Hematopoietic multipotent progenitor cell treated with erythropoietin and hydrocortisone succinate and interleukin-3 and kit ligand, for 15 days (in vitro differentiated cells): ENCODE measurements around the gene DNER.
"Not testable (repeated sequence)": the region's sequence is repeated elsewhere in the genome, so short reads cannot be mapped to it uniquely, and the experiment has no call there.

Experiments used
- DNase-seq: peaks from one replicate; pipeline ENCODE4 v3.0.0-alpha.2; 2015; ENCODE audit warnings: low spot score

DNER gene

GRCh38 chr2:229563388-229563787 is 151.0 kb downstream of the DNER start:
- no peak for DNase-seq

DNA sequence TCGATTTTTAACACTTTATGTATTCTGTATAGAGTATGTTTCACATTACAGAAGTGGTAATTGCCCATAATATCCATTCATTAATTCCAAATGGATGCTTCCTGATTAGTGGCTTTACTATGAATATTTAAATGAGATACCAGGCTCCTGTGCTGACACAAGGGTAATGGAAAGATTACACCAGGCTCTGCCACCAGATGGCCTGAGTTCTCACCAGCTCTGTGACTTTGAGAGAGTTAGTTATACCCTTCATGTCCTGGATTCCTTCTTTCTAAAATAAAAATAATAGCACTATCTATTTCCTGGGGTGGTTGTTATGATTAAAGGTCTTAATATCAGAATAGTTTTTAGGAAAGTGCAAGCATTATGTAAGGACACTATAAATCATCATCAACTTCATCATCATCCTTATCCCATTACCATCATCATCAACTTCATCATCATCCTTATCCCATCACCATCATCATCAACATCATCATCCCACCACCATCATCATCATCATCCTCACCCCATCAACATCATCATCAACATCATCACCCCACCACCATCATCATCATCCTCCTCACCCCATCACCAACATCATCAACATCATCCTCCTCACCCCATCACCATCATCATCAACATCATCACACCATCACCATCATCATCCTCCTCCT is 151.8 kb downstream of the DNER start:
- no peak for DNase-seq

DNA sequence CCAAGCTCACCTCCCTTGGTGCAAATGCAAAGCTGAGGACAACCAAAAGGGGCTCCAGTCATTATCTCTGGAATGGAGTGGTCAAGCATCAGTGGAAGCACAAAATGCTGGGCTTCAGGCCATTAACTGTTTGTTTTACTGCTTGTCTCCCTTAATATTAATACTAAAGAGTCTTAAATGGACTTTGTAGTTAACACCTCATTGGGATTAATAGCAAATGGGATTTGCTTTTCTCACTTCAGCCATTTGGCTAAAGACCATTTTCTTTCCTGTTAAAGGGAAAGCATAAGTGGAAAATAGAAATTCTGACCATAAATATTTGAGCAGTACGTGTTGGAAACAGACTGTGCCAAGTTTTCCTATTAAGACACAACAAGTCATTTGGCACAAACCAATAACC is 154.4 kb downstream of the DNER start:
- no peak for DNase-seq

GRCh38 chr2:229553091-229553490 is 161.3 kb downstream of the DNER start:
- DNase-seq, result no peak

DNA sequence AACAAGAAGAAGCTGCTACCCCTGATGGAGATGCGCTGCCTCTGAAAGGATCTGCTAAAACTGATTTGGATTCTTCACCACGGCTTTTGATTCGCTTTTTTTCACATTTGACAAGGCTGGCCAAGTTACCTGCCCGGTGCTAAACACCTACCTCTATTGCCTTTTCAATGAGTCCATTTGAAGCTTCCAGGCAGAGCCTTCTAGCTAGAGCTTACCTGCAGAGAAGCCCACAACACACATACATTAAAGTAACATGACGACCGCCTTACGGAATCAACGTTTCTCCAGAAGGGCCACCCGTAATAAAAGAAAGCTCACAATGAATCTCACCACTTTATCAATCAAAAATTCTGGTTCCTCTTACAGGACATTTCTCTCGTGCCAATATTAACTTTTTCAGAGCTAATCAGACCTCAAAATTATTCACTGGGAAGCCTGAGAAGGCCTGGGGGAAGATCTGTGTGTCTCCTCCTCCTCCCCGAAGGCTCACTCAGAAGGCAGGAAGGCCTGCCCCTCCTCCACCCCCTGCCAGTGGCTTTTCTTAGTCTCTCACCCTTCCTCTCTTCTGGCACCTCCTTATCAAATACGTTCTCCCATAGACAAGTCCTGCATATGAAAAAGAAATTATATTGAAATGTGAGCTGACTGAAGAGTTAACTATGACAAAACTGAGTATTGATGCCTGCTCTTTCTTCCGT is 171.0 kb downstream of the DNER start:
- no peak for DNase-seq

- DNase-seq, result no peak
These were observed 174.7 kb downstream of the DNER start for GRCh38 chr2:229539628-229540027.

- DNase-seq, result no peak
These were observed 182.8 kb downstream of the DNER start for GRCh38 chr2:229531594-229531993.

DNA sequence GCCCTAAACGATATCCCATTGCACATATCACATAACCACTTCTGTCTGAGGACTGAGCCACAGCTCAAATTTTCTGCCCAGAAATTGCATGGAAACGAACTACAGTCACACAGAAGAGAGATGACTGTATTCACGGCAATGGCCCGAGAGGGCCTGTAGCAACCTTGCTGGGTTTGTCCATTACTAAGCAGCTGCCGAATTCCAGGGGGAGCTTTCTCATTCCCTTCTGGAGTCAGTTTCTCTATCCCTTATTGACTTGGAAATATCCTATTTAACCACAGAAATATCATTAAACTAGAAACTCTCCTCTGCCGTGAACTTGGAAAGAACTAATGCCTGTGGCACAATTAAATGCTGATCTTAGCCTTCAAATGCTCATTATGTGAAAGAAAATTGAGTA is 183.9 kb downstream of the DNER start:
- DNase-seq, result no peak

DNA sequence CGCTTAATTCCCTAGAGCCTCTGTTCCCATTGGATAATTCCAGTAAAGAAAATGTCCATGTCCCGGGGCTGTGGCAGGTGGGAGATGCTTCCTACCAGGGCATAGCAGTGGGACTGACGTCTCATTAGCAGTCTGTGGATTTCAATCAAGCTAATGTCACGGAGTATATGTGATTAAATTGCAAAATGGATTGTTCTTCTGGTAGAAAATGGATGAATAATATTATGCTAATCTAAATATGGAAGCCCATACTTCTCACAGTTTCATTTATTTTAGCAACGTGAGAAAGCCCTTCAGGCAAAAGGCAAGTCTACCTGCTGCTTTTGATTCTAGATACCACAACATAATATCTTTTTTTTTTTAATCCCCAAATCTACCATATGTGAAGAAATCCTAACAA is 185.5 kb downstream of the DNER start:
- DNase-seq, result no peak

GRCh38 chr2:229526951-229527350 is 187.4 kb downstream of the DNER start:
- DNase-seq, result no peak

DNA sequence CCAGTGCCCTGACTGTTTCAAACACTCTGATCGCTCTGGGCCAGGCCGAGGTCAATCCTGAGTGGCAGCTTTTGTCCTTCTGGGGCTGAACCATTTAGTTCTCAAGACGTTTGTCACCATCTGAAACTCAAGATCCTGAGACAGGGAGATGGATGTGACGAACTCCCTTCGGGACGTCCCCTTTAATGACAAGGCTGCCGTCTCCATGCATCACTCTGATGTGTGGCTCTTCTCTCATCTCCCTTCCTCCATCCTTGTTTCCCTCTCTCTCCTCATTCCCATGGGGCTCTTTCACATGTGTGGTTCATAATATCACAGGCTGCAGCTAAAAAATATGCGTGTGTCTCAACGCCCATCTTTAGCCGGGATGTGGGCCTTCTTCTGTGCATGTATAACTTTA is 189.6 kb downstream of the DNER start:
- no peak for DNase-seq

DNA sequence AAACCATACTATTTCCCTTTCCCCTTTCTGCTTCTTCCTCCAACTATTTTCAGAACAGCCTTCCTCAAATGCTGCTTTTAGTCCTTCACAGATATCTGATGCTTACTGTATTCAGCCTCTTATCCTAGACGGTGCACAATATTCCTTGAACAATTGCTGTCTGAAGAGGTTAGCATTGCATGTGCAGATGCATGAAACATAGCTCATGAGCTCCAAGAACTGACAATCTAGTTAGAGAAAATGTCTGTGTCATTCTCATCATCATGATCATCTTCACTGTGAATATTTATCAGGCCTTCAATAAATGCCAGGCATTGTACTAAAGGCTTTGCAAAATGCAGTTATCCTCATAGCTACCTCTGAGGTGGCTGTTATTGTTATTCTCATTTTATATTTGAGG is 190.7 kb downstream of the DNER start:
- no peak for DNase-seq

GRCh38 chr2:229521576-229521975 is 192.8 kb downstream of the DNER start:
- no peak for DNase-seq

GRCh38 chr2:229520691-229521096 is 193.7 kb downstream of the DNER start:
- DNase-seq, result no peak

GRCh38 chr2:229519655-229520430 is 194.5 kb downstream of the DNER start:
- no peak for DNase-seq

DNA sequence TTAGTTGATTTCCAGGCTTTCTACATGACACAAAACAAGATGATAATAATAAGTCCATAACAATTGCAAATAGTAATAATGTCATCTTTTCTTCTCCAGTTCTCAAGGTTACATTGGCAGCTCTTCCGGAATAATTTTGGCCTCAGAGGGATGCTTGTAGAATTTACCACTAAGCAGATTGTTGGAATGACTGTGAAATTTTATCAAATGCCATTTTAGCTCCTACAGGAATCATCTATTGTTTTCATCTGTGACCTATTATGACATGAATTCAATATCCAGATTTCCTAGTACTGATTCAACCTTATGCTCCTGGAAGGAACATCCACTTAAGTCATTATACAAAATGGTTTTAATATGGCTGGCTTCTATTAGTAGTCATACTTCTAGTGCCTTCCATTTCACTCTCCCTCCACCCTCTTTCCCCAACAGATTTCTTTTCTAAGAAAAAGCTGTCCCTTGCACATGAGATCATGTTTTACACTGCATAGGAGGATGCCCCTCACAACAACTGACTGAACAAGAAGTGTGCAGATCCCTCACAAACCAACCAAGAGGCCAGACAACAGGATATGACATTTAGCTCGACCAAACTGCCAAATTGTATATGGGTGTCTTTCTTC is 200.0 kb downstream of the DNER start:
- DNase-seq, result no peak

- no peak for DNase-seq
These were observed 202.8 kb downstream of the DNER start for GRCh38 chr2:229511524-229511923.

DNA sequence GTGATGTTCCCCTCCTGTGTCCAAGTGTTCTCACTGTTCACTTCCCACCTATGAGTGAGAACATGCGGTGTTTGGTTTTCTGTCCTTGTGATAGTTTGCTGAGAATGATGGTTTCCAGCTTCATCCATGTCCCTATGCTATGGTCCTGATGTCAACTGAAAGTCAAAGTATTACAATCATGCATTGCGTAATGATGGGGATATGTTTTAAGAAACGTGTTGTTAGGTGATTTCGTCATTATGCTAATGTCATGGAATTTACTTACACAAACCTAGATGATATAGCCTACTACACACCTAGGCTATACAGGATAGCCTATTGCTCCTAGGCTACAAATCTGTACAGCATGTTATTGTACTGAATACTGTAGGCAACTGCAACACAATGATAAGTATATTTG is 207.7 kb downstream of the DNER start:
- not testable (repeated sequence) for DNase-seq

GRCh38 chr2:229501051-229501794 is 213.1 kb downstream of the DNER start:
- no peak for DNase-seq

DNA sequence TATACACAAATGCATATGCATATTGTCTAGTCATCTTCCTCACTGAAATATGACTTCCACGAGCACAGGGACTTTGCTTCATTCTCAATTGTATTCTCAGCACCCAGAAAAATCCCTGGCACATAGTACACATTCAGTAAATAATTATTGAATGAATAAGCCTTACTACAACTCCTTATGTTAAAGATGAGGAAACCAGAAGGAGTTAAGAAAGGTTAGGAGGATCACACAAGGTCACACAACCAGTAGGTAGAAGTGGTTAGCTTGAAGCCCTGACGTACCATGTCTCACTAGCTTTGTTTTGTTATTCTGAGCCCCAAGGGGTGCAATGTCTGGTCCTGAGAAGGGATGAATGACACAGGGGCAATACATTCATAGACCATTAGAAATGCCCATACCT is 222.3 kb downstream of the DNER start:
- DNase-seq, result no peak

DNA sequence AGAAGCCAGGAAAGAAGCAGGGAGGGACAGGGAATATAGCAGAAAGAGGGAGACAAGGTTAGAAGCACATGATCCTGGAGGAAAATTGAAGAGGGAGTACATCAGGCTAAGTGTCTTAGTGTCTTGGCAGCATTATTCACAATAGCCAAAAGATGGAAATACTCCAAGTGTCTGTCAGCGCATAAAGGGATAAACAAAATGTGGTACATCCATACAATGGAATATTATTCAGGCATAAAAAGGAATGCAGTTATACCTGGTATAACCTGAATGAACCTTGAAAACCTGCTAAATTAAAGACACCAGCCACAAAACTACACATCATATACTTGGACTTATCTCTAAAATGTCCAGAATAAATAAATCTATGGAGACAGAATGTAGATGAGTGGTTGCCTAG is 224.2 kb downstream of the DNER start:
- no peak for DNase-seq

DNA sequence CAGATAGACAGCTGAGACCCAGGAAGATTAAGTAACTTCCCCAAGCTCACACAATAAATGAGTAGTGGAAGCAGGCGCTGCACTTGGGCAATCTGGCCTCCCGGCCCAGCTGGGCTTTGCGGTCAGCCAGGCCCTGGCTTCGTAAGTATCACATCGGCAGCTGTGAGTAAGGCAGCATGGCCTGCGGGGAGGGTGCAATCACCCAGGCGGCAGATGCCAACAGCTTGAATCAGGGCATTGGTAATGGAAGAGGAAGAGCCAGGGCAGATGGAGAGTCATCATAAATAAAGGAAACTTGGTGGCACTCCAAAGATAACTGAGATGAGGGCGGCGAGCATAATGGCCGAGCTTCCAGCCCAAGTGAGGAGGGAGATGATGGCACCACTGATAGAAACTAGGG is 225.3 kb downstream of the DNER start:
- DNase-seq, result no peak
